22Rv1 (cell line): Measurements from ENCODE around the gene CLCF1.

Experiments
- CTCF ChIP-seq: fragments of 450-650 bp; IDR thresholded peaks from 2 replicates; pipeline ENCODE4 v1.5.1; 2017; ENCODE audit warnings: mild to moderate bottlenecking
- ZFX ChIP-seq: fragments of 450-650 bp; IDR thresholded peaks from 2 replicates; pipeline ENCODE4 v1.6.1; 2017; ENCODE audit warnings: antibody characterized with exemption, borderline replicate concordance

- TF ChIP-seq CTCF (peak; percentile 24), ZFX (no peak)
These were observed 2.0 kb downstream of the CLCF1 start for GRCh38 chr11:67371189-67371910.
